ENCODE data around the gene COL7A1.
A peak's percentile ranks its signal among the peaks of the same experiment; 100 is the strongest.

The COL7A1 gene

DNA sequence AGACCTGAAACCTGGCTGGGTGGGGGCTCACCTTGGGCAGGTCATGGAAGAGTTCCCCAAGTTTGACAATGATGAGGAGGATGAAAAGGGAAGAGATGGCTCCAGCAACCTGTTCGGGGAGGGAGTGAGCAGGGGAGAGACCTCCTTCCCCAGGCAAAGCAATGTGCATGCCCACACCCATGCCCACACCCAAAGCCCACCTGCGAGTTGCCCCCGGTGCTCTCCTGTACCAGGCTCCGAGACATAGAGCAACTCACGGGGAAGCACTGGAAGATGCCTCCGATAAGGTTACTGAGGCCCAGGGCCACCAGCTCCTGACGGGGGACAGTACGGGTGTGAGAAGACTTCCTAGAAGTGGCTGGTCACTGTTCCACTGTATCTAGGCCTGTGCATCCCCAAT is 35.3 kb upstream of the COL7A1 start:
- ATAC-seq (replicated peaks) (no peak), DNase-seq (no peak)
- H3K27me3 Mint-ChIP-seq, result no peaks in the 10 kb centered on the region
- no peak overlapping the region for H3K27ac Mint-ChIP-seq
- H3K9me3 Mint-ChIP-seq, result no peaks in the 10 kb centered on the region
- peaks cover 11% of the 10 kb centered on the region for H3K36me3 Mint-ChIP-seq (ENCODE audit: insufficient read depth)
- H3K4me1 Mint-ChIP-seq (ENCODE audit: low read depth in 2 of 2), result peaks cover 12 to 14% of the 10 kb centered on the region in 2 donors
- no peak overlapping the region for H3K4me3 Mint-ChIP-seq

DNA sequence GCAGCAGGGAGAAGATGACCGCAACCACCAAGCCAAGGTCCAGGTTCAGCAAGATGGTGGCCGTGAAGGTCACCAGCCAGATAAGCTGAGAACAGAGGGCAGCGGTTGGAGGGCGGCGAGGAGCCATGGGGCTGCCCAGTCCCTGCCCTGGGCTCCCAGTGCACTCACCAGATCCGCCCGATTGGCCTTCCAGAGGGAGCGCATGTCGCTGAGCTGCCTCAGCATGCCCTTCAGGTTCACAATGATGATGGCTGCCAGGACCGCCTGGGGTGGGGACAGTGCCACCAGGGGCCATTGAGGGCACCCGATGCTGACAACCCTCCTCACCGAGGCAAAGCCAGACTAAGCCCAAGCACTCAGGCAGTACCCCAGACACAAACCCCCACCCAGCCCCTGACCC is 34.8 kb upstream of the COL7A1 start:
- H3K4me3 Mint-ChIP-seq, result no peak overlapping the region
- H3K4me1 Mint-ChIP-seq (ENCODE audit: low read depth in 2 of 2), result peaks cover 11 to 15% of the 10 kb centered on the region in 2 donors
- ATAC-seq (replicated peaks) (no peak), DNase-seq (no peak)
- no peaks in the 10 kb centered on the region for H3K27me3 Mint-ChIP-seq
- peaks cover 11% of the 10 kb centered on the region for H3K36me3 Mint-ChIP-seq (ENCODE audit: insufficient read depth)
- peak overlapping the region in 1 of 2 donors; percentile 55 for H3K27ac Mint-ChIP-seq
- H3K9me3 Mint-ChIP-seq, result no peaks in the 10 kb centered on the region

DNA sequence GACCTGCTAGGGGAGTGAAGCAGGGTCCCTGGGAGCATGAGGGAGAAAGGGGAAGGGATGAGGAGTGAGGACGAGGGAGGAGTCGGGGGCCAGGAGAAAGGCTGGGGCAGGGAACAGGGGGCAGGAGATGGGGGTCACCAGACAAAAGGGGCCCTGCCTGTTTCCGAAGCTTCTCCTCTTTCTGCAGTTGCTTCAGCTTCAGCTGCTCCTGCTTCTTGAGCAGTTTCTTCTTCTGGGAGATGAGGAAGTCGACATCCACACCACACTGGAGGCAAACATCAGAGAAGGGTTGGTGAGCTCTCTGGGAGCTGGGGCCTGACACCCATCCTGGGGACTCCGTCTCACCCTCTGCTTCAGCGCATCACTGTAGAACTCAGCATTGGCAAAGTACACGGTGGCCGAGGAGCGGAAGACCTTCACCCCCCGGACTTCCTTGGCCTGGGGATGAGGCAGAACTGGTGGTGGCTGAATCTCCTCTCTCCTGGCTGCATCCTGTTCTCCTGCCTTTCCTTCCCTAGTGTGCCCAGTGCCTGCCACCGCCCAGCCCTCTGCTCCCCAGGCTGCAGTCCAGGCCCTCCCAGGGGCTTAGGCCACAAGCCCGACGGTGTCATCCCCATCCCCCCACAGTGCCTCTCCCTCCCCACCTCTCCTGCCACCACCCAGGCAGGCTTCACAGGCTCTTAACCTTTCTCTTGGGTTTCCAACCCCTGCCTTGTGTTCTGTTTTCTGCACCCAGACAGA is 33.3 kb upstream of the COL7A1 start:
- DNase-seq, result no peak
- no peak for ATAC-seq (replicated peaks)
- Mint-ChIP-seq H3K27me3 (no peaks in the 10 kb centered on the region), H3K4me3 (no peak overlapping the region), H3K36me3 (ENCODE audit: insufficient read depth) (peaks cover 11% of the 10 kb centered on the region), H3K4me1 (ENCODE audit: low read depth in 2 of 2) (peaks cover 7 to 8% of the 10 kb centered on the region in 2 donors), H3K9me3 (no peaks in the 10 kb centered on the region), H3K27ac (peak overlapping the region; percentile 31 to 55)

DNA sequence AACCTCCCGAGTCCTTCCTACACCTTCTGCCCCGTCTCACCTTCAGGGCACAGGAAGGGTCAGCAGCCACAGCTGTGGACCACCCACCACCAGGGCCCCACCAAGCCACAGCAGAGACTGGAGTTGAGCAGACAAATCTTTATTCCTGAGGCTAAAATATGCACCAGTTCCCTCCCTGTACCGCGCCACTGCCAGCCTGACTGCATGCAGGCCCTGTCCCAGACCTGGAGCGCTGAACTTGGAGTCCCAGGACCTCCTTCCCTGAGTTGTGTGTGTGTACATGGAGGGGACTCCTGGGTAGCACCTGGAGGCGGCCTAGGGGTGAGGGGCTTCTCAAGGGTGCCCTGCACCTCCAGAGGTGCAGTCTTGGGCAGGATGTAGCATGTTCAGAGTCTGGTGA is 30.5 kb upstream of the COL7A1 start:
- DNase-seq (no peak), ATAC-seq (replicated peaks) (no peak)
- Mint-ChIP-seq H3K4me3 (no peak overlapping the region), H3K27me3 (no peaks in the 10 kb centered on the region), H3K27ac (no peak overlapping the region), H3K4me1 (ENCODE audit: low read depth in 2 of 2) (peaks cover 4 to 5% of the 10 kb centered on the region in 2 donors), H3K36me3 (ENCODE audit: insufficient read depth) (peaks cover 11% of the 10 kb centered on the region), H3K9me3 (no peaks in the 10 kb centered on the region)

DNA sequence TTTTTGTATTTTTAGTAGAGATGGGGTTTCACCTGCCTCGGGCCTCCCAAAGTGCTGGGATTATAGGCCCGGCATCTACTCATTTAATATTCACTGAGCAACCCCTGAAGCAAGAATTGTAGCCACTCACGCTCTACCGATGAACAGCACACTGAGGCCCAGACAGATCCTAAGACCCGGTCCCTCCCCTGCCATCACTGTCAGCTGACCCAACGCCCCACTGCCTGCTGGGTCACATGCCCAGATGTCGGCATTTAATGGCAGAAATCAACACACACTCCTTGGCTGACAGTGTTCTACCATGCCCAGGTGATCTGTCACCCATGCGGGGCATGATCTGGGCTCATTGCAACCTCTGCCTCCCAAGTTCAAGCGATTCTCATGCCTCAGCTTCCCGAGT is 29.6 kb upstream of the COL7A1 start:
- ATAC-seq (replicated peaks), result no peak
- no peak for DNase-seq
- peak overlapping the region in 1 of 2 donors; percentile 26 for H3K27ac Mint-ChIP-seq
- no peak overlapping the region for H3K4me3 Mint-ChIP-seq
- no peaks in the 10 kb centered on the region for H3K9me3 Mint-ChIP-seq
- H3K27me3 Mint-ChIP-seq, result no peaks in the 10 kb centered on the region
- peaks cover 8% of the 10 kb centered on the region for H3K36me3 Mint-ChIP-seq (ENCODE audit: insufficient read depth)
- peaks cover 4 to 5% of the 10 kb centered on the region in 2 donors for H3K4me1 Mint-ChIP-seq (ENCODE audit: low read depth in 2 of 2)

DNA sequence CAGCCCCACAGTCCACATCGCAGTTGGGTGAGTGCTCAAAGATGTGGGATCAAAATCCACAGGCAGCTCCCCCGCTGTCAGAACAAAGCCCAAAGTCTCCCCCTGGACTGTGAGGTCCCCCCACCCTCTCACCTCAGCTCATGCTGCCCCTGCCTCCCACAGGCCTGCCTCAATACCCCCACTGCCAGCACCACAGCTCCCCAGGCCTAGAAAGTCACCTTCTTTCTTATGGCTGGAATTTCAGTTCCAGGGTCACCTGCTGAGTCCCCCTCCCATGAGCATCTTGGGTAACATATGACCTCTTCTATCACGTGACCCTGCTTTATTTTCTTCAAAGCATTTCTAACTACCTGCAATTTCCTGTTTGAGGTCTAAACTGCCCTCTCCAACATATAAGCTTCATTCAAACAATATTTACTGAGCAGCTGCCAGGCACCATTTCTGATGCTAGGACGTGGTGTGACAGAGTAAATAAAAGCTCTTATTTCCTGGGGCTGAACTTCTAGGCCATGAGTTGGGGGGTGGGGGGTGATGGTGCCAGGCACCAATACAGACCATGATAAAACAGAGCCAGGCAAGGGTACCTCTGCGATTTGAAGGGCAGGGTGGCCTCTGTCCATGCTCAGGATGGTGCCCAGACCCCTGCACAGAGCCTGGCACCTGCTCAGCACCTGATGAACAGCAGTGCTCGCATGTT is 28.9 kb upstream of the COL7A1 start:
- peaks cover 7% of the 10 kb centered on the region for H3K36me3 Mint-ChIP-seq (ENCODE audit: insufficient read depth)
- ATAC-seq (replicated peaks) (no peak), DNase-seq (no peak)
- H3K27ac Mint-ChIP-seq, result peak overlapping the region in 1 of 2 donors; percentile 26
- no peaks in the 10 kb centered on the region for H3K27me3 Mint-ChIP-seq
- H3K4me3 Mint-ChIP-seq, result no peak overlapping the region
- no peaks in the 10 kb centered on the region for H3K9me3 Mint-ChIP-seq
- peaks cover 4 to 5% of the 10 kb centered on the region in 2 donors for H3K4me1 Mint-ChIP-seq (ENCODE audit: low read depth in 2 of 2)

DNA sequence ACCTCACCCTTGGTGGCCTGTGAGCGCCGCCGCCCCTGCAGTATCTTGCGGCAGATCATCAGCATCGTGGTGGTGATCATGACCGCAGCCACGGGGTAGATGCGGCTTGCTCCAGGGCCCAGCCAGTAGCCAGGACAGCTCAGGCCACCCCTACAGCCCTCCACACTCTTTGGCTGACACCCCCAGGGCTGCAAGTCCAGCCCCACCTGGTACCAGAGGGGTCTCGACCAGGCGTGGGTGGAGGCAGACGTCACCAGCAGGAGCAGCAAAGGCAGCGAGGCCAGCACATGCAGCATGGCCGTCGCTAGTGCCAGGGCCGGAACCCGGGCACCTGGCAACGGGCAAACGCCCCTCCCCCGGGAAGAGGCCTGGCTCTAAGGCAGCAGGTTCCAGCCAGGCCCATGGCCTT is 26.3 kb upstream of the COL7A1 start, which contains the start of gene TMEM89:
TSS of gene TMEM89 (minus strand) at position 309 of the 409 bp plus-strand sequence. CDS start at position 296, 13 bp downstream.
- H3K4me3 Mint-ChIP-seq, result no peak within 1 kb of the TSS
- H3K4me1 Mint-ChIP-seq (ENCODE audit: low read depth in 2 of 2), result peaks cover 4 to 5% of the 10 kb centered on the region in 2 donors
- DNase-seq (no peak), ATAC-seq (replicated peaks) (no peak)
- no peaks in the 10 kb centered on the region for H3K9me3 Mint-ChIP-seq
- no peaks in the 10 kb centered on the region for H3K36me3 Mint-ChIP-seq (ENCODE audit: insufficient read depth)
- no peaks in the 10 kb centered on the region for H3K27me3 Mint-ChIP-seq
- H3K27ac Mint-ChIP-seq, result no peak within 1 kb of the TSS

DNA sequence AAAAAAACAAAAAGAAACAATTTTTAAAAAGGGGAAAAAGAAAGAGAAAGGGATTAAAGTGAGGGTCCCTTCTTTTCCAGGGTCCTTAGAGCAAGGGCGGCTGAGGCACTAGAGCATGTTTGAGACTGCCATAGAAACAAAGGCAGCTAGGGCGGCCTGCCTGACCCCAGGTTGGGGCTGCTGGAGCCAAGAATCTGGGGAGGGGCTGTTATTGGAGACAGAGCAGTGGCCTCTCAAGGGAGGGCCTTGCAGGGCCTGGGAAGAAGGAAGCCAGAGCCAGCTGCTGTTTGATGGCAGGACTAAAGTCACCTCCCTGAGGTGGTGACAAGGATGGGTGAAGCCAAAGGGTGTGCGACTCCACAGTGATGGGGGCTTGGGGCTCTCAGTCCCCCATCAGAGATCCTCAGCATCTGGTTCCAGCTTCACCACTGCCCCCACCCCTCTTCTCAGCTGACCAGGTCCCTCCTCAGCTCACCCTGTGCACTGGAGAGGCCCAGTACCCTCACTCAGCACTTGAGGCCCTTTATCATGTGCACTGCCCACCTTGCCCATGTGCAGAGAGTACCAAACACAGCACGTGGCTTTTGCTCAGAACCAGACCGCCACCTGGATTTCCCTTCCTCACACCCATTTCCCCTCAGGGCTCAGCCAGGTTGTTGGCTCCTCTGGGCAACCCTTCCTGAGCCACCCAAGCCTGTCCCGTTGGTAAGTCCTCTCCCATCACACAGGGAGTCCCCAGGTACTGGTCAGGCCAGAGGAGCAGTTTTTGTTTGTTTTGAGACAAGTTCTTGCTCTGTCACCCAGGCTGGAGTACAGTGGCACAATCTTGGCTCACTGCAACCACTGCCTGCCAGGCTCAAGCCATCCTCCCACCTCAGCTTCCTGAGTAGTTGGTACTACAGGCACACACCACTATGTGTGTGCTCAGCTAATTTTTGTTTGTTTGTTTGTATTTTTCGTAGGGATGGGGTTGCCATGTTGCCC is 24.7 kb upstream of the COL7A1 start:
- Mint-ChIP-seq H3K4me3 (no peak overlapping the region), H3K4me1 (ENCODE audit: low read depth in 2 of 2) (peaks cover 2 to 5% of the 10 kb centered on the region in 2 donors), H3K36me3 (ENCODE audit: insufficient read depth) (no peaks in the 10 kb centered on the region), H3K27ac (no peak overlapping the region), H3K9me3 (no peaks in the 10 kb centered on the region), H3K27me3 (no peaks in the 10 kb centered on the region)
- ATAC-seq (replicated peaks) (no peak), DNase-seq (no peak)

DNA sequence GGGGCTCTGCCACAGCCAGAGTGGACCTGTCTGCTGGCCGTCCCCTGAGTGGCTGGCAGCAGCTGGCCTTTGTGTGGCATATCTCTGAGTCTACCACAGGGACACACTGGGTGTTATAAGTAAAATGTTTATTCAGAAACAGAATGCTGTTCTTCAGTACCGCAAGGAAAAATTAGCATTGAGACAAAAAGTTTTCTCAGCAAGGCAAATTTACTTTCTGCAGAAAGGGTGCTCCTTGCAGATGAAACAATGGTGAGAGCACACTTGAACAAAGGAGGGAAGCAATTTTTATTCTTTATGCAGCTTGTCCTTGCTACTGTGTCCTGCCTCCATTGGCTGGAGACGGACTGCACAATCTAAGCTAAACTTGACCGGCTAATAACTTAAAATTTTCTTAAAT is 22.4 kb upstream of the COL7A1 start:
- Mint-ChIP-seq H3K36me3 (ENCODE audit: insufficient read depth) (no peaks in the 10 kb centered on the region), H3K4me3 (no peak overlapping the region), H3K27me3 (no peaks in the 10 kb centered on the region), H3K4me1 (ENCODE audit: low read depth in 2 of 2) (no peaks in the 10 kb centered on the region), H3K27ac (no peak overlapping the region), H3K9me3 (no peaks in the 10 kb centered on the region)
- ATAC-seq (replicated peaks) (no peak), DNase-seq (no peak)

DNA sequence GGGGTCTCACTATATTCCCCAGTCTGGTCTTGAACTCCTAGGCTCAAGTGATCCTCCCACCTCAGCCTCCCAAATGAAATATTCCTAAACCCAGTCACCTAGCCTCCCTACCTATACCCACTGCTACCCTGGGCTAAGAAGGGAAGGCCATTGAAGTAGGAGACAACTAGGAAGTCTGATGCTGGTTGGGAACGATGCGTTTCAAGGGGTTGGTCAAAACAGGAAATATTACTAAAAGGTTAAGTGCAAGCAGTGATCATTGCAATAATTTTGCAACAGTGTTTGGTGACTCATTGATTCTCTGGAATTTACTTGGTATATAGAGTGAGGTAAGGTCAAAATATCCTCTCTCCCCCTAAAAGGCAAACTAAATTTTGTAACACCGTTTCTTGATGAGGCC is 18.9 kb upstream of the COL7A1 start:
- no peak for DNase-seq
- H3K9me3 Mint-ChIP-seq, result no peaks in the 10 kb centered on the region
- H3K4me3 Mint-ChIP-seq, result no peak overlapping the region
- no peak overlapping the region for H3K27ac Mint-ChIP-seq
- peaks cover 0 to 4% of the 10 kb centered on the region in 2 donors for H3K4me1 Mint-ChIP-seq (ENCODE audit: low read depth in 2 of 2)
- no peak for ATAC-seq (replicated peaks)
- H3K27me3 Mint-ChIP-seq, result no peaks in the 10 kb centered on the region
- peaks cover 9% of the 10 kb centered on the region for H3K36me3 Mint-ChIP-seq (ENCODE audit: insufficient read depth)

DNA sequence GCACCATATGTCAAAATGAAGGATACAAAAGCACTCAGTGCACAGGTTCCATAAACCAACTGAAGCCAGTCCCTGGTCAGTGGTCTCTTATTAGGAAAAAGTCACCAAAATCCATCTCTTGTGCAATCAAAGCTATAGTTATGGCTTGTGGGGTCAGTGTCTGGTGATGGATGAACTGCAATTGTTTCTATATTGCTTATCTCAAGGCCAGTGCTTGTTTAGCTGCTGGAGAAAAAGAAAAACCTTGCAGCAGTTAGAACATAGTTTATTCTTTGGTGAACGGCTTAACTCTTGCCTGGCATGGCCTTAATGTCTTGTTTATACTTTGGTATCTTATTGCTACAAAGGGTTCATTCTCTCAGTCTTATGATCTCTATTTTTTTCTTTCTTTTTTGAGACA is 17.2 kb upstream of the COL7A1 start:
- no peak overlapping the region for H3K27ac Mint-ChIP-seq

DNA sequence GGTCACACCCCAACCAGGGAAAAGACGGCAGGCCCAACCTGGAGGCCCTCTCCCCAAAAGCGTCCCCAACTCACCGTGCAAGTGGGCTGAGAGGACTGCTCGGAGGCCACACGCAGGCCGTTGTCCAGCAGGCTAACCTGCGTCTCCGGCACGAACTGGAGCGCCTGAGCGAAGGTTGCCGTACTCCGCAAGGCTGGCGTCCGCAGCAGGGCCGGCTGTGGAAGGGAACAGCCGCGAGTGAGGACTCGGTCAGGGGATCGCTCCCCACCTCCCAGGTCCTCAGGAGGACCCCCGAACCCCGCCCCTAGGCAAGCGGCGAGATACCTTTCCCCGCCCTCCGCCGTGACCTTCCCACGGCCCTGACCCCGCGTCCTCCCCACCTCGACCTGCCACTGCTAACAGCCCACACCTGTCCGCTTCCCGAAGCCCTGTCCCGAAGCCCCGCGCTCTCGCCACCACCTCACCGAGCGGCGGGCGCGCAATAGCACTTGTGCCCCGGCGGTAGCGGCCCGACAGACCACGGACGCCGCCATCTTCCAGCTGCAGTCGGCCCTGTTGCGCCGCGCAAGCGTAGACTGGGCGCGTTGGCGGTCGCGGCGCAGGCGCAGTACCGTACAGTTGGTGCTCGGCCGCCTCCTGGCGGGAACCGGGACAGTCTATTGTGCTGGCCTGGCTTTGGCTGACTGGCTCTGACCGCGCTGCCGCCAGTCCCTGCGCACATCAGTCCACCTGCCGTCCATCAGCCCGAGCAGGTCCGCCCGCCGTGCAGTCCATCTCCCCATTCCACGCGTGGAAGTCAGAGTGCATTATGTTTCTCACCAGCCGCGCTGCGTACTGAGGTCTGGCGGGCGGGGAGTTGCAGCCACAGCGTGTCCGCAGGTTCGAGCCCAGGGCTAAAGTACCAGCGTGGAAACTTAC is 14.2 kb upstream of the COL7A1 start, which contains the start of gene UQCRC1:
TSS of gene UQCRC1 (minus strand) at position 559 of the 918 bp plus-strand sequence. CDS start at position 533, 26 bp downstream.
- H3K4me3 Mint-ChIP-seq, result peak within 1 kb of the TSS; percentile 99 to 100
- H3K4me1 Mint-ChIP-seq (ENCODE audit: low read depth in 2 of 2), result peaks cover 8 to 15% of the 10 kb centered on the region in 2 donors
- DNase-seq, result peak; percentile 88 to 91 (median 89)
- ATAC-seq (replicated peaks), result peak; percentile 98
- H3K27me3 Mint-ChIP-seq, result no peaks in the 10 kb centered on the region
- peaks cover 26% of the 10 kb centered on the region for H3K36me3 Mint-ChIP-seq (ENCODE audit: insufficient read depth)
- H3K27ac Mint-ChIP-seq, result peak within 1 kb of the TSS; percentile 98 to 100
- H3K9me3 Mint-ChIP-seq, result no peaks in the 10 kb centered on the region

More for the DNA sequence above, 17.2 kb upstream of the COL7A1 start:
- ATAC-seq (replicated peaks), result no peak
- no peaks in the 10 kb centered on the region for H3K27me3 Mint-ChIP-seq
- peaks cover 8 to 13% of the 10 kb centered on the region in 2 donors for H3K4me1 Mint-ChIP-seq (ENCODE audit: low read depth in 2 of 2)
- no peak for DNase-seq
- H3K4me3 Mint-ChIP-seq, result no peak overlapping the region
- H3K36me3 Mint-ChIP-seq (ENCODE audit: insufficient read depth), result peaks cover 14% of the 10 kb centered on the region
- no peaks in the 10 kb centered on the region for H3K9me3 Mint-ChIP-seq
